AG08396 (cell line): Measurements from ENCODE around the gene KIAA1958.
"Not testable (repeated sequence)": the region's sequence is repeated elsewhere in the genome, so short reads cannot be mapped to it uniquely, and the experiment has no call there.

ENCODE experiments used
- DNase-seq: peaks from one replicate; pipeline ENCODE4 v3.0.0; 2012; ENCODE audit warnings: low spot score, mixed read lengths

The KIAA1958 gene

GRCh38 chr9:112659906-112660305, 173.3 kb downstream of the KIAA1958 start:
- DNase-seq = no peak

GRCh38 chr9:112663681-112664080, 177.1 kb downstream of the KIAA1958 start:
- DNase-seq = no peak

DNA sequence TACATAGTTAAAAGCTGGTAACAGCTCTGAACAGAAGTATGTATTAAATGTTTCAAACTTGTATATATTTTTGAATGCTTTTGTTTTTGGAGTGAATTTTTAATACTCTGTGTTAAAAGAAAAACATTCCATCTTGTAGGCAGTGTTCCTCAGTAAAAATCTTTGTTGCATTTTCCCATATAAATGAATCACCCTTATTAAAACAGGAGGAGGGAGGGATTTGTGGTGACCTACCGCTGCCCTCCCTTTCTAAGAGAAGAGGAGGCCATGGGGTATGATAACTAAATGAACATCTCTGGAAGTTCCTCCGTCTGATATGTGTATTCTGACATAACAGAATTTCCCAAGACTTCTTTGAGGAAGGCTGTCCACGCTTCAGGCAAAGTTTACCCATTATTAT, 177.9 kb downstream of the KIAA1958 start:
- no peak for DNase-seq

DNA sequence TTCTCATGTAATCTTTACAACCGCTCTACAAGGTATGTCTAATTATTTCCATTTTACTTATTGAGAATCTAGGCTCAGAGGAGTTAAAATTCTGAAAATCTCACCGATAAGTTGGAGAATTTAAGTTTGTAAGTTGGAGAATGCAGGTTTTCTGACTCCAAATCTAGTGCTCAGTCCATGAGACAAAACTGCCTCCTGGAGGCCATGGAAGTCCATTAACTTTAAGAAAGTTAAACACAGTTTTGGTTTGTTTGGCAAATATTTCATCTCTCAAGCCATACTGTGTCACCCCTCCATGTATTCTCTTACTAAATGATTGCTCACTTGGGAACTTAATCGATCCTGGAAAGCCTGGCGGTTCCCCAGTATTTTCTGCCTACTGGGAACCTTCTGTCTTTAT, 178.7 kb downstream of the KIAA1958 start:
- DNase-seq = peak; percentile 15

GRCh38 chr9:112669326-112669725, 182.7 kb downstream of the KIAA1958 start:
- no peak for DNase-seq

DNA sequence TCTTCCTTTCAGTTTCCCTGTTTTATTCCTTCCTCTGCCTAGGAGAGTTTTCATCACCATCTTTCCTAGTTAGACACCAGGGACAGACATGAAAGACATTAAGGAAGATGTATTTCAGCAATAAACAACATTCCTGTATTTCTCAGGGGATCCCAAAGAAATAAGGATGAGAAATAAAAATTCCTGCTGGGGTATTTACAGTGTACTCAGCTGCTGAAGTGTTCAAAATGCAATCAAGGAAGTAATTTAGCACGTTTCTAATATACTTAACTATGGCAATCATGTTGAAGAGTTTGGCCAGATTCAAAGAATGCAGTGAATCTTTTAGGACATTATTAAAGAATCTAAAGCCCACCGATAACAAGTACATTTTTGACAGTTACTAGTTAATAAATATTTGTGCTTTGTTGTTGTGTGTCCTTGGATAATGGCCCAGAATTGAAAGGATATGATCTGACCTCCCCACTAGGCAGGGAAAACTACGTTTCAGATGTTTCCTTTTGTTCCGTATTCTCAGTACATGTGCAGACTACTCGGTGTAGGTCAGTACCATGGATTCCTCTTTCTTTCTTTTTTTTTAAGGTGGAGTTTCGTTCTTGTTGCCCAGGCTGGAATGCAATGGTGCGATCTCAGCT, 184.5 kb downstream of the KIAA1958 start:
- no peak for DNase-seq

GRCh38 chr9:112673221-112673620, 186.6 kb downstream of the KIAA1958 start:
- DNase-seq = not testable (repeated sequence)

GRCh38 chr9:112677040-112677439, 190.4 kb downstream of the KIAA1958 start:
- no peak for DNase-seq

DNA sequence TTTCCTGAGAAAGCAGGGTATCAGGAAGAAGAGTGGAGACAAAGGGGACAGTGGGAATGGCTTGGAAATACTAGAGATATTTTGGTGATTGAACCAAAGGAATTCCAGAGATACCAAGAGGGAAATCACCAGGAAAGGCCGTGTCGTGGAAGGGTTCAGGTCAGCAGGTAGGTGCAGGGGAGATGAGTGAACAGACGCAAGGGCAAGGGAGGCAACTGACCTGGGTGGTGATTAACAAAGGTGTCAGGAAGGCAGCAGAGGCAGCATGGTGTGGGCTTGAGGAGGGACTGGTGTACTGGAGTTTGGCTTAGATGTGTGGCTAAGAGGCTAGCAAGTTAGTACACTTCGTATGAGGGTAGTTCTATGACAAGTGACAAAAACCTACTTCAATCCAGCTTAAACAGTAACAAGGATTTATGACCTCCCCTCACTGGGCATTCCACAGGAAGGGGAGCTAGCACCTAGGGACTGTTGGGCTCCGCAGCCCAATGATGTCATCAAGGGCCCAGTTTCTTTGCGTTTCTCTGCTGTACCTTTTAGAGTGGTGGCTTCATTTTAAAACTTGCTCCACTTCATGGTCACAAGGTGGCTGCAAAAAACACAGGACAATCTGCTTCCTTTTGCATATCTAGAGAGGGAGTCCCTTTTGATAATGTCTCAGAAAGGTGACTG, 194.2 kb downstream of the KIAA1958 start:
- DNase-seq = no peak

- no peak for DNase-seq
Measured at GRCh38 chr9:112689161-112689740, 202.6 kb downstream of the KIAA1958 start.

DNA sequence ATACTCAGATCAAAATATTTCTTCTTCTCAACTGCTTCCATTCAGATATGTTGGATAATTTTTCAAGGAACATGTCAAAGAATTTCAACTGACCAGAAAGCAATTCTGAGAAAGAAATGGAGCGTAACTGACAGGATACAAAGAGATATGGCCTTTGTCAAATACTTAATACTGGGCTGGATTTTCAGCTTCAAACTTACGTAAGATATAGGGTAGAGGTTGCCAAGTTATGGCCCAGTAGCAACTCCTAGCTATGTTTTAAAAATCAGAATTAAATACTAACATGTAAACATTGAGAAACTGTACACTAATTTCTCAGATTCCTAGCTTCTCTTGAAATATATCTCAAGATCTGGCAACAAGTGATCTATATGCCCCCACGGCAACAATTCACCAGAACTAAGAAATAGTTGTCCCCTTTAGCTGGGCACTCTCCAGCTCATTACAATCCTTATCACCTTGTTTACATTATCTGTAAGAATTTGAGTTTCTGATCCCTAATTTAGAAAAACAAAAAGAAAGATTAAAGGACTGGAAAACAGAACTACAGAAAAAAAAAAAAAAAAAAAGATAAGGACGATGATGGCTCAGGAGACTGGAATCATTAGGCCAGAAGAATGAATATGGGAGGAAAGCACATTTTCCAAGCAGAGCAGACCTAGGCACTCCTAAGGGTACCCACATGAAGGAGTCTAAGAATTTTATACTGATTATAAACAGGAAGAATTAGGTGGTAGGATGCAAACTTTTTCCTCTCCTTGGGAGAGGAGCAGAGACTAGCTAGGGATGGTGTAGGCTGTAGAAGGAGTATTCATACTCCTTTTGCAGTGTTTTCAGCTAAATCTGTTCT, 208.3 kb downstream of the KIAA1958 start:
- DNase-seq = no peak

DNA sequence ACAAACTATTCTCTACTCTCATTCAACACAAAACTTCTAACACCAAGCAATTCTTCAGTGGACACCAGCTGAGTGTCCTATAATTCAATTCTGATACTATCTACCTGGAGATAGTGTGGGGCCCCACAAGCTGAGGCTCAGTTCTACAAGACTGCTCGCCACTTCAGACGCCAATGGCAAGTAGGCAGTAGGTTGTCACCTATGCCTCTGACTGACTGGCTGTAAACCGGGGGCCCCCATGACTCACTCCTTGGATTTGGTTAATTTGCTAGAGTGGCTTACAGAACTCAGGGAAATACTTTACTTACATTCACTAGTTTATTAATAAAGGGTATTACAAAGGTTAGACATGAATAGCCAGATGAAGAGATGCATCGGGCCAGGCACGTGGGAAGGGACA, 209.8 kb downstream of the KIAA1958 start:
- DNase-seq = no peak

GRCh38 chr9:112699230-112699629, 212.6 kb downstream of the KIAA1958 start:
- no peak for DNase-seq

DNA sequence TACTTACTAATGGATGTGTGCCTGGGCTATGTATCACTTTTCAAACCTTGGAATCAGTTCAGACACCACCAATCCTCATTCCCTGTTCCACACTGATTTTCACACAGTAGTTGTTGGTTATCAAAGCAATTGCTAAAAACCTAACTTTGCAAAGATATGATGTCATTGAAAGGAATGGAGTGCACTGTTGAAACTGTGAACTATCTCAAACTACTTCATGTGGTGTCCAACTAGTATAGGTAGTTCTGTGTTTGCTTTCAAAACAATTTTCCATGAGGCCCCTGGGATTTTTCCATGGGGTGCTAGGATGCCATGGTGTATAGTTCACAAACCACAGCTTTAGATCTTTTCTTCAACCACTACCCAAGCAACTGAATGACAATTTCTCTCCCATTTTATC, 213.5 kb downstream of the KIAA1958 start:
- no peak for DNase-seq

DNA sequence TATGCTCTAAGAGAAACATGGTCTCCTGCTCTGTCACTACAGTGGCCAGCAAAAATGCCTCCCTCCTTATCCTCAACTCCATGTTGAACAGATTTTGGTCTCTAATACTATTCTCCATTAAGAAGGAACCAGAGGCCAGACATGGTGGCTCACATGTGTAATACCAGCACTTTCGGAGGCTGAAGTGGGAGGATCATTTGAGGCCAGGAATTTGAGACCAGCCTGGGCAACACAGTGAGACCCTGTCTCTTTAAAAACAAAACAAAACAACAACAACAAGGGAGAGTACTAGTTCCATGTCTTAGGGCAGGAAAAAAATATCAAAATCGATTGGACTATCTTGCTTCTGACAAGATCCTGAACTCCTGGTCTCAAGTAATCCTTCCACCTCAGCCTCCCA, 216.7 kb downstream of the KIAA1958 start:
- no peak for DNase-seq

DNA sequence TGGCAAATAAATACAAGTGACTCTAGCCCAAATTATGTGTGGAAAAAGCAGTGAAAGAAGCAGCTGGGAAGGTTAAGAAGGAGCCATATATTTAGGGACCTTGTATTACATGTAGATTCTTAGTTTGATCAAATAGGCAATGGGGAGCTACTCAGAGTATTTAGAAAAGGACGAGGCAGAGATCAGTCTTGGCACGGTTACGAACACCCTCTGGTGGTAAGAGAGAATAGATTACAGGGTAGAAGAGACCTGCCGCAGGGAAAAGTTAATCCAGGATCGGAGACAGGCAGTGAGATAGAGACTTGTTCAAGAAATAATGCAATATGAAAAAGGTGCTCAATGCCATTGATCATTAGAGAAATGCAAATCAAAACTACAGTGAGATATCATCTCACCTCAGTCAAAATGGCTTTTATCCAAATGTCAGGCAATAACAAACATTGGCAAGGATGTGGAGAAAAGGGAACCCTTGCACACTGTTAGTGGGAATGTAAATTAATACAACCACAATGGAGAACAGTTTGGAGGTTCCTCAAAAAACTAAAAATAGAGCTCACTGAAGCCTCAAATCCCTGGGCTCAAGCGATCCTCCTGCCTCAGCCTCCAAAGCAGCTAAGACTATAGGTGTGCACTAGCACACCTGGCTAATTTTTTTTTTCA, 219.3 kb downstream of the KIAA1958 start:
- DNase-seq = no peak

- DNase-seq = peak; percentile 37
Measured at GRCh38 chr9:112711050-112711689, 224.5 kb downstream of the KIAA1958 start.

DNA sequence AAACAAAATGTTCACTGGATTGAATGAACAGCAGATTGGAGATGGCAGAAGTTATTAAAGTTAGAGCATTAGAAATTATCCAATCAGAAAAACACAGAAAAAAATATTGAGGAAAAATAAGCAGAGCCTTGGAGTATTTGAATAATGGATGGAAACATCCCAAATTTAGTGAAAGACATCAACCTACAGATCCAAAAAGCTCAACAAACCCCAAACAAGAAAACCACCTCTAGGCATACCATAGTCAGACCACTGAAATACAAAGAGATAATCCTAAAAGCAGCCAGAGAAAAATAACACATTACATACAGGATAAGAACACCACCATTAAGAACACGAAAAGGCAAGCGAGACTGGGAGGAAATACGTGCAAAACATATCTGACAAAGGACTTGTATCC, 226.1 kb downstream of the KIAA1958 start:
- DNase-seq = no peak

DNA sequence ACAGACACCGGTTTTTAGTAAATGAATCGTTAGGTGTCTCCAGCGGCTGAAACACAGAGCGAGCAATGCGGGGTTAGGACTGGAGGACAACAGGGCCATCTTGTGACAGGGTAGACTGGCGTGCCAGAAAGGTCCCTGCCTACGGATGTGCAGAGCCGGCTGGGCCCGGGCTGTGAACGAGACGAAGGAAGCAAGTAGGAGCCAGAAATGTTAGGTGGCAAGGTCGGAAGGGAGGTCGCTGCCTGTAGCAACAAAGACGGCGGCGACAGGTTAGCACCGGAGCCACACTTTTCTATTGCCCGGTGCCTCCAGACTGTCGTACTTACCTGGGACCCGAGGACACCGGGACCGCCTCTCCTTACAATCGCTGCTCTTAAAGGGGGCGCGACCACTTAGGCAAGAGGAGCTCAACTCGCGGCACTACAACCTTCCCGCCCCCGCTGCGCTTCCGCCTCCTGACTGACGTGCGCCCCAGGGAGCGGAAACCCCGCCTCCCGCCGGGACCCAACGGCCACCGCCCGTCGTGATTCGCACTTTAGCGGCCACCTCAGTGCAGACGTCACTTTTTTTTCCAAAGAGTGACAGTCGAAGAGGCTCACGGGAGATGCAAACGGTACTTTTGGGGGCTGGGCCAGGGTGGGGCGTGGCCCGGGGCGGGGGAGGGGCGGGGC, 231.2 kb downstream of the KIAA1958 start, which contains the start of gene INIP:
Gene INIP, minus strand, starts transcription at position 457 of the 671 bp plus-strand sequence. CDS start 1,632 bp downstream, outside the sequence.
- peak; percentile 96 for DNase-seq
